Duodenal mucosa (tissue), 2 donors: ENCODE results near the gene TOM1L1.
A peak's percentile ranks its signal among the peaks of the same experiment; 100 is the strongest.

Experiments
- H3K27ac ChIP-seq: one replicate; pipeline ENCODE4 v1.7.0; 2013; ENCODE audit warnings: low read depth, low read length
- H3K27me3 ChIP-seq, 2 donors: one replicate each; pipeline ENCODE4 v1.7.0; 2013; ENCODE audit warnings: low read length in 2 of 2, control low read depth in 1 of 2; ENCODE audit not compliant: insufficient read depth in 2 of 2, control insufficient read depth in 1 of 2
- H3K36me3 ChIP-seq, 2 donors: one replicate each; pipeline ENCODE4 v1.7.0; 2013; ENCODE audit warnings: low read length in 2 of 2, control low read depth in 1 of 2; ENCODE audit not compliant: insufficient read depth in 2 of 2, control insufficient read depth in 1 of 2
- H3K4me1 ChIP-seq, 2 donors: one replicate each; pipeline ENCODE4 v1.7.0; 2013; ENCODE audit warnings: low read length in 2 of 2, control low read depth in 1 of 2; ENCODE audit not compliant: insufficient read depth in 2 of 2, control insufficient read depth in 1 of 2
- H3K4me3 ChIP-seq, 2 donors: one replicate each; pipeline ENCODE4 v1.7.0; 2013; ENCODE audit warnings: low read length in 2 of 2, low read depth in 1 of 2
- H3K9ac ChIP-seq, 2 donors: one replicate each; pipeline ENCODE4 v1.7.0; 2013; ENCODE audit warnings: low read length in 2 of 2, low read depth in 1 of 2
- H3K9me3 ChIP-seq, 2 donors: one replicate each; pipeline ENCODE4 v1.7.0; 2013; ENCODE audit warnings: low read length in 2 of 2, control low read depth in 1 of 2; ENCODE audit not compliant: control insufficient read depth in 1 of 2

The TOM1L1 gene

GRCh38 chr17:54892360-54892759, 8.3 kb upstream of the TOM1L1 start:
- no peak overlapping the region for H3K4me3 ChIP-seq
- H3K27me3 ChIP-seq: no peaks in the 10 kb centered on the region
- H3K9ac ChIP-seq: no peak overlapping the region
- no peaks in the 10 kb centered on the region for H3K36me3 ChIP-seq
- no peak overlapping the region for H3K27ac ChIP-seq
- no peaks in the 10 kb centered on the region for H3K9me3 ChIP-seq
- H3K4me1 ChIP-seq: no peaks in the 10 kb centered on the region

GRCh38 chr17:54898576-54898975, 2.1 kb upstream of the TOM1L1 start:
- peaks cover 7 to 8% of the 10 kb centered on the region in 2 donors for H3K4me1 ChIP-seq
- no peak overlapping the region for H3K4me3 ChIP-seq
- no peak overlapping the region for H3K27ac ChIP-seq
- H3K36me3 ChIP-seq: no peaks in the 10 kb centered on the region
- H3K9ac ChIP-seq: no peak overlapping the region
- H3K27me3 ChIP-seq: no peaks in the 10 kb centered on the region
- no peaks in the 10 kb centered on the region for H3K9me3 ChIP-seq

GRCh38 chr17:54899201-54899600, 1.5 kb upstream of the TOM1L1 start:
- Histone ChIP-seq H3K9ac (no peak overlapping the region), H3K27me3 (no peaks in the 10 kb centered on the region), H3K27ac (no peak overlapping the region), H3K4me3 (no peak overlapping the region), H3K36me3 (no peaks in the 10 kb centered on the region), H3K4me1 (peaks cover 7 to 8% of the 10 kb centered on the region in 2 donors), H3K9me3 (no peaks in the 10 kb centered on the region)

- H3K27ac ChIP-seq: no peak overlapping the region
- no peaks in the 10 kb centered on the region for H3K9me3 ChIP-seq
- H3K4me1 ChIP-seq: peaks cover 7 to 8% of the 10 kb centered on the region in 2 donors
- H3K36me3 ChIP-seq: no peaks in the 10 kb centered on the region
- peak overlapping the region; percentile 44 to 62 for H3K9ac ChIP-seq
- H3K27me3 ChIP-seq: no peaks in the 10 kb centered on the region
- no peak overlapping the region for H3K4me3 ChIP-seq
Observed at GRCh38 chr17:54899721-54900456, 763 bp upstream of the TOM1L1 start.

- Histone ChIP-seq H3K36me3 (no peaks in the 10 kb centered on the region), H3K4me1 (peaks cover 7 to 20% of the 10 kb centered on the region in 2 donors), H3K27ac (peak overlapping the region; percentile 80), H3K9me3 (no peaks in the 10 kb centered on the region), H3K4me3 (no peak overlapping the region), H3K27me3 (no peaks in the 10 kb centered on the region), H3K9ac (peak overlapping the region; percentile 77 to 82)
Observed at GRCh38 chr17:54901230-54901822, 674 bp downstream of the TOM1L1 start.

GRCh38 chr17:54902017-54902416, 1.4 kb downstream of the TOM1L1 start:
- Histone ChIP-seq H3K27me3 (no peaks in the 10 kb centered on the region), H3K4me3 (no peak overlapping the region), H3K9ac (peak overlapping the region; percentile 77 to 82), H3K27ac (peak overlapping the region; percentile 80), H3K4me1 (peaks cover 7 to 27% of the 10 kb centered on the region in 2 donors), H3K36me3 (no peaks in the 10 kb centered on the region), H3K9me3 (no peaks in the 10 kb centered on the region)

GRCh38 chr17:54902611-54903010, 2.0 kb downstream of the TOM1L1 start:
- H3K4me1 ChIP-seq: peaks cover 9 to 32% of the 10 kb centered on the region in 2 donors
- no peaks in the 10 kb centered on the region for H3K36me3 ChIP-seq
- peak overlapping the region; percentile 11 for H3K27ac ChIP-seq
- no peaks in the 10 kb centered on the region for H3K27me3 ChIP-seq
- H3K9me3 ChIP-seq: no peaks in the 10 kb centered on the region
- H3K4me3 ChIP-seq: no peak overlapping the region
- H3K9ac ChIP-seq: no peak overlapping the region

GRCh38 chr17:54903375-54903774, 2.7 kb downstream of the TOM1L1 start:
- H3K27me3 ChIP-seq: no peaks in the 10 kb centered on the region
- H3K9me3 ChIP-seq: no peaks in the 10 kb centered on the region
- peak overlapping the region in 1 of 2 donors; percentile 4 for H3K4me3 ChIP-seq
- no peak overlapping the region for H3K27ac ChIP-seq
- no peak overlapping the region for H3K9ac ChIP-seq
- H3K4me1 ChIP-seq: peaks cover 15 to 39% of the 10 kb centered on the region in 2 donors
- peaks cover 0 to 4% of the 10 kb centered on the region in 2 donors for H3K36me3 ChIP-seq

GRCh38 chr17:54906683-54907082, 6.0 kb downstream of the TOM1L1 start:
- Histone ChIP-seq H3K27ac (no peak overlapping the region), H3K9ac (no peak overlapping the region), H3K36me3 (peaks cover 0 to 4% of the 10 kb centered on the region in 2 donors), H3K9me3 (no peaks in the 10 kb centered on the region), H3K4me3 (no peak overlapping the region), H3K4me1 (peaks cover 8 to 34% of the 10 kb centered on the region in 2 donors), H3K27me3 (no peaks in the 10 kb centered on the region)

- H3K4me3 ChIP-seq: peak overlapping the region; percentile 24 to 46
- peaks cover 0 to 4% of the 10 kb centered on the region in 2 donors for H3K36me3 ChIP-seq
- no peaks in the 10 kb centered on the region for H3K9me3 ChIP-seq
- peak overlapping the region; percentile 35 for H3K27ac ChIP-seq
- peak overlapping the region in 1 of 2 donors; percentile 44 for H3K9ac ChIP-seq
- H3K4me1 ChIP-seq: peaks cover 8 to 34% of the 10 kb centered on the region in 2 donors
- no peaks in the 10 kb centered on the region for H3K27me3 ChIP-seq
Observed at GRCh38 chr17:54907376-54907775, 6.7 kb downstream of the TOM1L1 start.
